Neural progenitor cell (in vitro differentiated cells): ENCODE measurements around the gene POMGNT2. TPM values are rescaled to one million over a fixed set of nuclear protein-coding genes. Genes with fewer than 3 reads are reported as not detected.

Source experiments
- DNase-seq: peaks from one replicate; pipeline ENCODE4 v3.0.0-alpha.2; 2016; ENCODE audit warnings: low spot score
- H2AFZ ChIP-seq: fragments of 200-600 bp; sonication (generic); replicated peaks from 2 replicates; pipeline ENCODE4 v1.6.1; 2016; ENCODE audit warnings: antibody characterized with exemption
- H3F3A ChIP-seq: fragments of 200-600 bp; sonication (generic); 2 replicates; pipeline ENCODE4 v1.6.1; 2016; ENCODE audit warnings: antibody characterized with exemption, low read depth
- H3K27ac ChIP-seq: fragments of 200-600 bp; sonication (generic); 2 replicates; pipeline ENCODE4 v1.5.1; 2016; ENCODE audit warnings: mild to moderate bottlenecking
- H3K27me3 ChIP-seq: fragments of 200-600 bp; sonication (generic); 2 replicates; pipeline ENCODE4 v1.6.1; 2016; ENCODE audit warnings: mild to moderate bottlenecking, moderate library complexity
- H3K36me3 ChIP-seq: fragments of 200-600 bp; sonication (generic); 2 replicates; pipeline ENCODE4 v1.5.1; 2016
- H3K4me1 ChIP-seq: fragments of 200-600 bp; sonication (generic); 2 replicates; pipeline ENCODE4 v1.6.1; 2016; ENCODE audit warnings: mixed run types
- H3K4me2 ChIP-seq: fragments of 200-600 bp; sonication (generic); 2 replicates; pipeline ENCODE4 v1.6.1; 2016
- H3K4me3 ChIP-seq: fragments of 200-600 bp; sonication (generic); 2 replicates; pipeline ENCODE4 v1.5.1; 2016
- H3K79me2 ChIP-seq: fragments of 200-600 bp; sonication (generic); 2 replicates; pipeline ENCODE4 v1.6.1; 2016; ENCODE audit warnings: low read depth
- H3K9ac ChIP-seq: fragments of 200-600 bp; sonication (generic); 2 replicates; pipeline ENCODE4 v1.6.1; 2016
- H3K9me3 ChIP-seq: fragments of 200-600 bp; sonication (generic); 2 replicates; pipeline ENCODE4 v1.5.1; 2016; ENCODE audit warnings: low read depth
- H4K20me1 ChIP-seq: fragments of 200-600 bp; sonication (generic); 2 replicates; pipeline ENCODE4 v1.6.1; 2016; ENCODE audit warnings: low read depth
- H3K27ac Mint-ChIP-seq: 3 replicates; pipeline ENCODE4 v1.8.0; 2021; ENCODE audit warnings: mixed read lengths
- H3K27me3 Mint-ChIP-seq: 2 replicates; pipeline ENCODE4 v1.8.0; 2022; ENCODE audit warnings: low read depth, mild to moderate bottlenecking, inconsistent platforms, moderate library complexity, mixed read lengths; ENCODE audit not compliant: insufficient read depth
- H3K36me3 Mint-ChIP-seq: 3 replicates; pipeline ENCODE4 v1.8.0; 2021; ENCODE audit warnings: mixed read lengths
- H3K4me1 Mint-ChIP-seq: 3 replicates; pipeline ENCODE4 v1.8.0; 2021; ENCODE audit warnings: mixed read lengths
- H3K4me3 Mint-ChIP-seq: 3 replicates; pipeline ENCODE4 v1.8.0; 2021; ENCODE audit warnings: mild to moderate bottlenecking, moderate library complexity, mixed read lengths
- H3K9me3 Mint-ChIP-seq: 3 replicates; pipeline ENCODE4 v1.8.0; 2020; ENCODE audit warnings: mixed read lengths
- CTCF ChIP-seq: fragments of 200-600 bp; sonication (generic); IDR thresholded peaks from 2 replicates; pipeline ENCODE4 v1.5.1; 2017; ENCODE audit warnings: antibody characterized with exemption, mild to moderate bottlenecking
- EZH2 ChIP-seq: fragments of 200-600 bp; sonication (generic); IDR thresholded peaks from 2 replicates; pipeline ENCODE4 v1.6.1; 2017; ENCODE audit warnings: antibody characterized with exemption, mild to moderate bottlenecking, moderate library complexity
- EZH2phosphoT487 ChIP-seq: fragments of 200-600 bp; sonication (generic); IDR thresholded peaks from 2 replicates; pipeline ENCODE4 v1.6.1; 2017; ENCODE audit warnings: antibody characterized with exemption
- total RNA-seq: library from RNA; depleted of rRNA; stranded (reverse); fragments of >200 nt; gene quantifications from 2 replicates; pipeline ENCODE4 v1.2.3, GENCODE V29; 2015; ENCODE audit warnings: low replicate concordance

The POMGNT2 gene
- total RNA-seq, 1 donor from 2014 or later = 13.2 TPM

- no peaks in the 10 kb centered on the region for H3F3A ChIP-seq
- peaks cover 8% of the 10 kb centered on the region for H3K79me2 ChIP-seq
- Mint-ChIP-seq H3K27me3 (no peaks in the 10 kb centered on the region), H3K4me1 (peaks cover 11% of the 10 kb centered on the region), H3K27ac (no peak overlapping the region), H3K36me3 (peaks cover 5% of the 10 kb centered on the region), H3K4me3 (no peak overlapping the region), H3K9me3 (no peaks in the 10 kb centered on the region)
- H3K4me1 ChIP-seq = peaks cover 20% of the 10 kb centered on the region
- peaks cover 18% of the 10 kb centered on the region for H4K20me1 ChIP-seq
- H3K4me2 ChIP-seq = no peak overlapping the region
- no peak overlapping the region for H3K9ac ChIP-seq
- H2AFZ ChIP-seq = no peak overlapping the region
- no peak for TF ChIP-seq EZH2
- no peak for TF ChIP-seq EZH2phosphoT487
- TF ChIP-seq CTCF = no peak
- no peaks in the 10 kb centered on the region for H3K9me3 ChIP-seq
- DNase-seq = no peak
- H3K4me3 ChIP-seq = no peak overlapping the region
- no peaks in the 10 kb centered on the region for H3K27me3 ChIP-seq
- H3K36me3 ChIP-seq = no peaks in the 10 kb centered on the region
- H3K27ac ChIP-seq = no peak overlapping the region
Measured at GRCh38 chr3:43090238-43090637, 15.6 kb downstream of the POMGNT2 start.

DNA sequence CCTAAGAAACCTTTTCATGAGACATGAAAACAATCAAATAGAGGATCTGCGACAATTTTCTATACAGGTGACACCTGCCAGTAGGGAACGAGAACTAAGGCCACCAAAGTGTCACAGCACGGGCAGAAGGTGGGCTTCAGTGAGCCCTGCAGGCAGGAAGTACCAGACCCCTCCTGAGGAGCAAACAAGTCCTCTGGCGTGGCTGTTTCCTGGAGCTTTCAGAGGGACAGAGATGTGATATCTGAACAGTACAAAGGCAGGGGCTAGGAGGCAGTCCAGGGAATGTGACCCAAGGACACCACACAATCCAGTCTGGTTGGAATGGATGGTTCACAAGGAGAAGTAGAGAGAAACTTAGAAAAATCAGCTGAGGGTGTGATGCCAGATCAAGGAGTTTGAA, 16.8 kb downstream of the POMGNT2 start:
- H3K79me2 ChIP-seq = peaks cover 4% of the 10 kb centered on the region
- peaks cover 9% of the 10 kb centered on the region for H4K20me1 ChIP-seq
- H3K9ac ChIP-seq = no peak overlapping the region
- H3K27me3 Mint-ChIP-seq = no peaks in the 10 kb centered on the region
- no peak overlapping the region for H3K4me3 ChIP-seq
- no peaks in the 10 kb centered on the region for H3K9me3 ChIP-seq
- peaks cover 5% of the 10 kb centered on the region for H3K4me1 Mint-ChIP-seq
- no peak overlapping the region for H3K27ac Mint-ChIP-seq
- no peak overlapping the region for H2AFZ ChIP-seq
- no peak for TF ChIP-seq EZH2
- TF ChIP-seq CTCF = no peak
- TF ChIP-seq EZH2phosphoT487 = no peak
- no peak for DNase-seq
- H3F3A ChIP-seq = no peaks in the 10 kb centered on the region
- peaks cover 6% of the 10 kb centered on the region for H3K36me3 Mint-ChIP-seq
- H3K27me3 ChIP-seq = no peaks in the 10 kb centered on the region
- no peaks in the 10 kb centered on the region for H3K9me3 Mint-ChIP-seq
- H3K4me1 ChIP-seq = peaks cover 9% of the 10 kb centered on the region
- H3K27ac ChIP-seq = no peak overlapping the region
- H3K4me3 Mint-ChIP-seq = no peak overlapping the region
- H3K36me3 ChIP-seq = no peaks in the 10 kb centered on the region
- no peak overlapping the region for H3K4me2 ChIP-seq

GRCh38 chr3:43087249-43087776, 18.6 kb downstream of the POMGNT2 start:
- no peaks in the 10 kb centered on the region for H3K79me2 ChIP-seq
- Mint-ChIP-seq H3K4me1 (no peaks in the 10 kb centered on the region), H3K36me3 (peaks cover 8% of the 10 kb centered on the region), H3K9me3 (no peaks in the 10 kb centered on the region), H3K27ac (no peak overlapping the region), H3K4me3 (no peak overlapping the region), H3K27me3 (no peaks in the 10 kb centered on the region)
- H3K9me3 ChIP-seq = no peaks in the 10 kb centered on the region
- no peaks in the 10 kb centered on the region for H3K27me3 ChIP-seq
- H3K4me2 ChIP-seq = no peak overlapping the region
- H2AFZ ChIP-seq = no peak overlapping the region
- no peak overlapping the region for H3K4me3 ChIP-seq
- no peak overlapping the region for H3K27ac ChIP-seq
- no peak for TF ChIP-seq EZH2phosphoT487
- TF ChIP-seq EZH2 = no peak
- TF ChIP-seq CTCF = no peak
- no peaks in the 10 kb centered on the region for H3F3A ChIP-seq
- no peaks in the 10 kb centered on the region for H3K36me3 ChIP-seq
- H3K4me1 ChIP-seq = no peaks in the 10 kb centered on the region
- H3K9ac ChIP-seq = no peak overlapping the region
- H4K20me1 ChIP-seq = no peaks in the 10 kb centered on the region
- DNase-seq = no peak
